Activated naive CD4-positive, alpha-beta T cell treated with Interleukin-2 at 50 U/mL for 16 hours (primary cell): Measurements from ENCODE around the gene SORBS1.

ENCODE experiments used
- DNase-seq: peaks from one replicate; pipeline ENCODE4 v3.0.0-alpha.2; 2020

Gene SORBS1

DNA sequence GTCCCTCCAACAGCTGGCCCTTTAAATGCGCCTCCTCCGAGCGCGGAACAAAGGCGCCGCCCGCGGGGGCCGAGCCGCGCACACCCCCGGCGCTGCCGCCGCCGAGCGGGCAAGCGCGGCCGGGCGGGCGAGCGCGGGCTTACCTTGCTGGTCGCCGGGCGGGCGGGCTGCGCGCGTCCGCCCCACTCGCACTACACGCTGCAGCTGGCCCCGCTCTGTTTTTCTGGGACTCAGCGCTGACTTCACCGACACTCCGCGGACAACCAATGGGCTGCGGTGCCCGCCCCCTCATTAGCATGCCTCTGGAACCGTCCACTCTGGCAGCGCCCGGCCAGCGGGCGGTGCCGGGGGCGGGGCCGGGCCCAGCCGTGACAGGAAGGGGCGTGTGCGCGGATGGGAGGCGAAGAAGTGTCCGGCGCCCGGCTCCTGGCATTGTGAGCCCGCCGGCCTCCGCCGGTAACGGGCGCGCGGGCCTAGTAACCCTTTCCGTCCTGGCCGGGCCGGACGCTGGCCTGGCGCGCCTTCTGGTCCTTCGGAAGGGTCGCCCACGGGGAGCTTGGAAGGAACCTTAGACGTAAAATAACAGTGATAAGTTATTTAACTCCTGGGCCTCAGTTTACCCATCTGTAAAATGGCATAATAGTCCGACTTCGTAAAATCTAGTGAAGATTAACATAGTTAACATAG lies at the start of gene SORBS1:
TSS of gene SORBS1 (minus strand) at position 195 of the 687 bp plus-strand sequence. CDS start 120,236 bp downstream, outside the sequence.
- DNase-seq, result peak; percentile 88

DNA sequence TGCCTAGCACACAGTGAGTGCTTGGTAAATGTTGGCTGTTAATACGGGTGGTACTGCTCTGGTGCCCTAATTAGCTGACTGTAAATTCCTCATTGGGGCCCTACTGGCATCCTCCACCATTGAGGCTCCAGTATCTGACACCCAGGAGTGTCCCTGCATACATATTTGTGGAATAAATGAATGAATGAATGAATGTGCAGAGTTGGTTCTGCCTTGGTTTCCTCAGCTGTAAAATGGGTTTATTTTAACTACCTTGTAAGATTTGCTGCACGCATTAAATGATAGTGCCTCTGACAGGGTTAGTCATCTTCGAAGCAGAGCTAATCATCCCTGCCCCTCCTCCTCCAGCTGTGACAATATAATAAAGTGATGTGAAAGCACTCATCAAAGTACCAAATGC lies 49.6 kb upstream of the SORBS1 start:
- no peak for DNase-seq

DNA sequence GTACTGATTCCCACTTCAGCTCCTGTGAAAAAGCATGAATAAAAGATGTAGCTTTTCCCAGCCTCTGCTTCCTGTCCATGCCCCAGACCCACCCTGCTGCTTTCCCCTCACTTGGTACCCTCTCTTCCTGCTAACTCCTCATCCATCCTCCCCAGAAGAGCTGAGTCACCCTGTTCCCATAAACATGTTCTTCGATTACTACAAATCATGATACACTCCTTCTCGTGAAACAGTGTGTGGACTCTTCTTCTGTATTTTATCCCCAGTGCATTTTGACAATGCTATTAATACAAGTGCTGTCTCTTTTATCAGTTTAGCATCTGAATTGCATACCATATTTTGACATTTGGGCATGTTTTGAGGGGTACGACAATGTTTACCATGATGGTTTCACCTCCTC lies 45.8 kb upstream of the SORBS1 start:
- DNase-seq, result no peak

DNA sequence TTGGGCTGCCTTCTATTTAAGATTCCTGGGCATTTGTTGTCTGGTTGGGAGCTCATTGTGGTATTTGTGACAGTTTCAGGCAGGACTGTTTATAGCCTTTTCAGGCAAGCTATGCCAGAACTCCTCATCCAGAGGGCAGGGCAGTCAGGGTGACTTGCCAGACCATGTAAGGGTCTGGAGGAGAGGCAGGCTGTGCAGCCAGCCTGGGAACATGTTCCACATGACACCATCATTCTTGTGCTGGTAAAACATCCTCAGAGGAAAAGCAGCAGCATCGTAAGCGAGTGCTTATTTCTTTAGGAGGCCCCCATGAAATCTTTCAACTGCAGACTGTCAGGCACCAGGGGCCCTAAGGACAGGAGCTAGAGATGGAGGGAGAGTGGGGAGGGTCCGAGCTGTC lies 44.0 kb upstream of the SORBS1 start:
- no peak for DNase-seq

DNA sequence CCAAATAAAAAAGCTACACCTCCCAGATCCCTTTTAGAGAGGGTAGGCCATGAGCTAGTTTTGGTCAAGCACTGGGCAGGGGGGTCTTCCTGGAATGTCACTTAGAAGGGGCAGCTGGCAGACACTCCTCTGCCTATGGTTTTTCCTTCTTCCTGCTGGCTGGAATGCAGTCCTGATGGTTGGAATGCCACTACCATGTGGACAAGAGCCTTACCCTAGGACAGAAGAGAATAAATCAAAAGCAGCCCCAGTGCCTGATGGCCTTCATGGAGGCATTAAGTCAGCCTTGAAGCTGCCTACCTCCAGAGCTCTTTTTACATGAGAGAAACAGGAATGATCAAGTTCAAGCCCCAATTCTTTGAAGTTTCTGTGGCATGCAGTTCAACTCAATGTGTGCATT lies 43.5 kb upstream of the SORBS1 start:
- no peak for DNase-seq

DNA sequence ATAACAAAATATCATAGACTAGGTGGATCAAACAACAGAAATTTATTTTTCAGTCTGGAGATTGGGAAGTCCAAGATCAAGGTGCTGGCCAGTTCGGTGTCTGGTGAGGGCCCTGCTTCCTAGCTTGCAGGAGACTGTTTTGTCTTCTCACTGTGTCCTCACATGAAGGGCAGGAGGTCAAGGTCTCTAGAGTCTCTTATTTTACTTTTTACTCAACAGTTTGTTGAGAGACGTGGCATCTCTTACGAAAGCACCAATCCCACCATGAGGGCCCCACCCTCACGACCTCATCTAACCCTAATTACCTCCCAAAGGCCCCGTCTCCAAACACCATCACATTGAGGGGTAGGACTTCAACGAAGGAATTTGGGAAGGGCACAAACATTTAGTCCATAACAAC lies 41.2 kb upstream of the SORBS1 start:
- DNase-seq, result no peak

DNA sequence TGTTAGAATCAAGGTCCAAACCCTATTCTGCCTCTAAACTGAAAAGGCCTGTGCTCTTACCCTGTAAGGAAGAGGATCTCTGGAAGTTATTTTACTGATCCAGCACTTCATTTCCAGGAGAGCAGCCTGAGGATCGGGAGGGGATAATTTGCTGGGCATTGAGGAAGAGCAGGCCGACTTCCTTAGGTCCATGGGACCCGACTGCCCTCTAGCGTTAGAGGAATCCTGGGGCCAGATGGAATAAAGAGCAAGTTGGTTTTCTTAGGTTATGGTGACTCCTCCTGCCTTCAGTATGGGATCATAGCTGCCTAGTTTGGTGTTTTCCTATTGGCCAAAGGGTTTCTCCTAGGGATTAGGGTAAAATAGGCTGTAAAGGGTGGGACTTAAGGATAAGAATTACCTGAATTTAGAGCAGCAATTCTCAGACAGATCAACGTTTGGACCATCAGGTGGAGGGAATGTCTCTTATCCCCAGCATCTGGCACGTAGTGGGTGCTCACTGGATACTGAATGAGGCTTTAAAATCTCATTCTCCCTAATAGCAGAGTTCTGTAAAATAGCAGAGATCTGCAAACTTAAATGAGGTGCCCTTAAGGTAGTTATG lies 40.0 kb upstream of the SORBS1 start:
- peak; percentile 33 for DNase-seq

DNA sequence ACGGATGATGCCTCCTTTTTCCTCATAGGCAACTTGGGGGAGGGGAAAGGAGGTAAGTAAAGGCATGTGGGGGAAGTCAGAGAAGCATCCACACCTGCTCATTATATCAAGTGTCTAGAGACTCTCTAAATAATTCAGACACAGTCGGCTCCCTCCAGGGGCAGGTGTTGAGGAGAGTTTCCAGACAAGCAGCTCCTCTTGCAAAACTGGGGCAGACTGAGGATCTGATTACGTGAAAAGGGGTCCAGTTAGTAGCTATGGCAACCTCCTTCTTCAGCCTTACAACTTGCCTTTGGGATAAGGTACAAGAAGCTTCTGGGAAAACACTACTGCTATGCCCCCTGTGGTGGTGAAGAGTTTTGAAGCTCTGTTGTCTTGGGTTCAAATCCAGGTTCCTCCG lies 39.0 kb upstream of the SORBS1 start:
- DNase-seq, result no peak

DNA sequence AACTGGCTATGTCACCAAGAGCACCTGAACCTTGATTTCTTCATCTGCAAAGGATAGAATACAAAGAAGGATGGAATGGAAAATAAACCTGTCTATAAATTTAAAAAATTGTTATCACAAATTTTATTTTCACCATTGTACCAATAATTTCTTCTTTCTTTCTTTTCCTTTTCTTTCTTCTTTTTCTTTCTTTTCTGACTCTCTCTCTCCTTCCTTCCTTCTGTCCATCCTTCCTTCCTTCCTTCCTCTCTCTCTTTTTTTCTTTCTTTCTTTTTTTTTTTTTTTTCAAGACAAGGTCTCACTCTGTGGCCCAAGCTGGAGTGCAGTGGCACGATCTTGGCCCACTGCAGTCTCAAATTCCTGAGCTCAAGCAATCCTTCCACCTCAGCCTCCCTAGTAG lies 36.6 kb upstream of the SORBS1 start:
- DNase-seq, result no peak

DNA sequence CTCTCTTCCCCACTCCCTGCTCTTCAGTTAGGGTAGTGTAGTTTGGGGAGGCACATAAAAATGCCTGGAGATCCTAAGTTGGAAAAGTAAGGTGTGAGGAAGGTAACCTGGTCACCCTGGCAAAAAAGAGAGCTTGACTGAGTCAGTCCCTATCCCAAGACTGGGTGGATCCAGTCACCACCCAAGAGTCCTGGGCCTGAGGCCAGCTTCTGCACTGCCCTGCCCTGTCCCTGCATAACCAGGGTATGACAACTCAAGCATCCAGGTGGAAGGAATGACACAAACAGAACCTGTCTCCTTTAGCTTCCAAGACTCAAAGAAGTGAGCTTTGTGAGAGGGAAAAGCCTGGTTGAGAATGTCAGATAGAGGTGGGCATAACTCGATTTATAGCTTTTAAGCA lies 26.9 kb upstream of the SORBS1 start:
- no peak for DNase-seq

DNA sequence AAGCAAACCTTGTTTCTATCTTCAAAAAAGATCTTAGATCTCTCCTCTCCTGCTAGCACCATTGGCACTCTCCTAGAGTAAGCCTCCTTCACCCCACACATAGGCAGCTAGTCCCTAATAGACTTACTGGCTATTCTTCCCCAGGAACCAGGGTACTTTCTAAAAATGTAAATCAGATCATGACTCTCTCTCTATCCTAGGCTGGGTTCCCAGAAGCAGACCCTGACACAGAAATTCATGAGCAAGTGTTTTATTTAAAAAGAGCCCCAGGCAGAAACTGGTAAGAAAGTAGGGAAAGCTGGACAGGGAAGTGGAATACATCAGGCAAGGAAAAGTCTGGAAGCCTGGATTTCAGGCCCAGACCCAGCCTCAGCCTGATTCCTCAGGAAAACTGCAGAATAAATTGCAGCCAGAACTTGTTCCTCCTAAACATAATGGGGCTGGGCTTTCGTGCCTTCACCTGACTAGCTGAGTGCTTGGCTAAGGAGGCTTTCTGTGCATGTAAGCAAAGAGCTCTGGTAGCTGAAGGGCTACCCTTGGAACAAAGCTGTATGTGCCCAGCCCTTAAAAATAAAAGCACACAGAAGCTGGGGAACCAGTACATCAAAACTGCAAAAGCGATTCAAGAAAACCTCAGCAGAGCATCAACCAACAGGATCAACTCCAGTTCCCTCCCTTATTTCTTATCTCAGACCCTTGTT lies 18.8 kb upstream of the SORBS1 start:
- DNase-seq, result no peak

DNA sequence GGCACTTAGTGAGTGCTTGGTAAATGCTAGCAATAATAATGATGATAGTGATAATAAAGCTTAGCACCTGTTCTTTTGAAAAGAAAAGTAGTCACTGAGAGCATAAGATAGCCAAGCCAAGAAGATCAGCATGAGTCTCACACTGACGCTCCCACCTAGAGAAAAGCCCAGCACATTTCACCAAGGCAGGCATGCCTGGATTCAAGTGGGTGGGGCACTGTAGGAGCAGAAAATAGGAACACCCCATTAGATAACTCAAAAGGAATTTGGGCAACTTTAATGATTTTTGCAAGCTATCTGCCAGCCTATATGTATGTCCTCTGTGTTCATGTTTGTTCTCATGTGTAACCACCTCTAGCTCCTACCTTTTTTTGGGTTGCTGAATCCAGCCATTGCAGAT lies 18.1 kb upstream of the SORBS1 start:
- no peak for DNase-seq

DNA sequence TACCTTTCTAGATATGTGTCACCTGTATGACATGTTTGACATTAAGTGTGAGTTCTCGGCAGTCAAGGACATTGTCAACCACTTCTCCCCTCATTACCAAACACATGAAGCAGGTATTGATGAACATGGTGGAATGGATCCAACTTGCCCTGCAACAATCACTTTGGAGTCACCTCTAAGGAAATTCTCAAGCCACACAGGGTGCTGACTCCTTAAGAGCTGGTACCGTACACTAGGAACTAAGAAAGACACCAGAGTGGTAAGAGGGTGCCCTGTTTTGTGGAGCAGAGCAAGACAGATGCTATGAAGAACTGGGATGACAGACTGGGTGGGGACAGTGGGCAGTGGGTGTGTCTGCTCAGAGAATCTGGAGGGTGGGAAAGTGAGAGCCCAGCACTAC lies 17.4 kb upstream of the SORBS1 start:
- no peak for DNase-seq

DNA sequence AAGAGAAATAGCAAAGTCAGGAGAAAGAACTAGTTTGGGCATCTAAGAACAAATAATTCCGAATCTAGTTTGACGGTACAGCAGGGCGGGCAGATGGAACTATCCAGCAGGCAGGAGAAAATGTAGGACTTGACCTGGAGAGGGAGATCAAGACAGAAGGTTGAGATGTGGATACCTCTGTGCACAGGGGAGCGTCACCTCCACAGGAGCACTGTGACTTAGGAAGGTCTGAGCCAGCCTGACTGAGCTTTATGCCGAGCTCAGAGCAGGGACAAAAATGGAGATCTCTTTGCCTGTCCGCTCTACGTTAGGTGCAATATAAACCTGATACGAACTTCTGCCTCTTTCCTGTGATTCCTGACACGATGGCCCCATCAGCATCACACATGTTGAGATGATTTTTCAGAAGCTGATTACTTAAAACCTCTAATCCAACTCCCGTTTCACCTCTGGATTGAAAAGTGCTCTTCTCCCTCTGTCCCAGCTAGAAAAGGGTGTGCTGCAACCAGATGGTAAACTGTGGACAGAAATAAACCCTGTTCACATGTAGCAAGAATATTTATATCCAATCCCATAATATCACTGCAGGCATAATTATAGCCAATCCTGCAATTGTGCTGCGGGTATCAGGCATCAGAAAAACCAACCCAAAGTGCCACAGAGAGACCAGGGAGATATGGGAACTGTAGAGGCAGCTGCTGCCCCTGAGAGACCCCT lies 13.6 kb upstream of the SORBS1 start:
- no peak for DNase-seq

DNA sequence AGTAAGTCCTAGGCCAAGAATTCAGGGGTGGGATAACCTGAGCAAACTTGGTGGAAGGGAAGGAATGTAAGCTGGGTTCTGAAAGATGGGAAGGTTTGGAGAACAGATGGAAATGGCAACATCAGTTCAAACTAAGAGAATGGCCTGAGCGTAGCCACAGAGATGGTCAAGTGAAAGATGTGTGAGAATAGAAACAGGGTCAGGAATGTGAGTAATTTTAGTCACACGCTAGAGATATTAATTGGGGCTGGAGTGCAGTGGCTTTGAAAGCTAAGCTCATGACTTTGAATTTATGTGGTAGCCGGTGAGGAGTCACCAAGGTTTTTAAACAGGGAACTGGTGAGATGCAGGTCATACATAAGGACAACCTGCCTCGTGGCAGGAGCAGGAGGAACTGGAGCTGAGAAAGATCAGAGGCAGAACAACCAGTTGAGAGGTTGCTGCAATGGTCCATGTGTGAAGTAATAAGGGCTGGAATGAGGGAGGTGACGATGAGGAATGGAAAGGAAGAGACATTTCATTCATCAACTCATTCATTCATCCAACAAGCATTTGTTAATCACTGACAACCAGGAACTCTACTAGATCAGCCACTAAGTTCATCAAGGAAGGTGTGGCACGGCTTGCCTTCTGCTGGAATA lies 12.9 kb upstream of the SORBS1 start:
- DNase-seq, result no peak

DNA sequence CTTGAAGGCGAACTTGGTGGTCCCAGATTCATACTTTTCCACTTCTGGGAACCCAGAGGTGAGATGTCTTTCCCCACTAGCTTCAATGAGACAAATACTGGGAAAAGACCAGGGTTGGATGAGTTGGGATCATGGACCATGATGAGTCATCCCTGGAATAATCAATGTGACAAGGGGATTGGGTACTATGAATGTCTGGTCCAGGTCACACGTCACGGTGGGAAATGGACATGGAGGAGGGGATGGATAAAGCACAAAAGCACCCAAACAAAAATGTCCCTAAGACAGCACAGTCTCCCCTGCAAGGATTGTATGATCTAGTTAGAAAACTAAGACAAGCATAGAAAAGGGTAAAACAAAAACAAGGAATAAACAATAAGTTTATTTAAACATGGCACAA lies 12.4 kb upstream of the SORBS1 start:
- DNase-seq, result no peak

DNA sequence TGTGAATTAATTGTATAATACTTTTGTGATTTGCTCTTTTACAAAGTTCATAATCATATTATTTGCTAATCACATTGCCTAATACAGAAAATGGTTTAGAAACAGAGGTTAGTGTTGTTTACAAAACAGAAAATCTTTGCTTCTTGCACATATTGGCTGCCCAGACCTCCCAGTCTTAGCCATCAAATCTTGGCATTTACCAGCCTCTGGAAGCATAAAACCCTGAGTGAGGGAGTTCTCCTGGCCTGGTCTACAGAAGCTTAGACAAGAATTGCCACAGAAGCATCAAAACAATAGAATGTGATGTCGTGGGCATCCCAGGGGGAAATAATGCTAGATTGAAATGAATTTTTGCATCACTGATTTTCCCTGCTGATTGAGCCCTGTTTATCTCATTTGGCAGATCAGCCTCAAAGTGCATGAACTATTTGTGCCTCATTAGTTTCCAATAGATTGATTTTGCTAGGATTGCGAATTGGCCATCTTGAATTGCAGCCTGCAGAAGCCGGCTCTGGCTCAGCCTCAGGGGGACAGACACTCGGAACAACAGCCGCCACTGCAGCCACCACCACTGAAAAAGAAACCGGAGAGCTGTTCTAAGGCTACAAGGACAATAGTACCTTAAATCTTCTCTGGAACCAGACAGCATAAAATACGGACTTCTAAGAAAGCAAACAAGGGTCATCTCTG lies 11.1 kb upstream of the SORBS1 start:
- no peak for DNase-seq

DNA sequence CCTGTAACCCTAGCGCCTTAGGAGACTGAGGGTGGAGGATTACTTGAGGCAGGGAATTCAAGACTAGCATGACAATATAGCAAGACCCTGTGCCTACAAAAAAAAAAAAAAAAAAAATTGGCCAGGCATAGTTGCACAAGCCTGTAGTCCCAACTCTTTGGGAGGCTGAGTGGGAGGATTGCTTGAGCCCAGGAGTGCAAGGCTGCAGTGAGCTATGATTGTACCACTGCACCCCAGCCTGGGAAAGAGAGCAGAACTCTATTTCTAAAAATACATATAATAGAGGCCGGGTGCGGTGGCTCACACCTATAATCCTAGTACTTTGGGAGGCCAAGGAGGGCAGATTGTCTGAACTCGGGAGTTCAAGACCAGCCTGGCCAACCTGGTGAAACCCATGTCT lies 10.2 kb upstream of the SORBS1 start:
- no peak for DNase-seq

DNA sequence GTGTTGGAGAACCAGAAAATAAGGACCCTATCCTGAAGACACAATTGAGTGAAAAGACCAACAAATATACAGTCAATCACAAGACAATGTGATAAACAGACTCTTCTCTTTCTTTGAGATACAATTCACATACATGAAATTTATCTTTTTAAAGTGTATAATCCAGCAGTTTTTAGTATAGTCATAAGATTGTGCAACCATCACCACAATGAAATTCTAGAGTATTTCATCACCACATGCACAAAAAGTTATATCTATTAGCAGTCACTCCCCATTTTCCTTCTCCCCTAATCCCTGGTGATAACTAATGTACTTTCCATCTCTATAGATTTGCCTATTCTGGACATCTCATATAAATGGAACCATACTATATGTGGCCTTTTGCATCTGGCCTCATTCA lies 8.2 kb upstream of the SORBS1 start:
- DNase-seq, result no peak

DNA sequence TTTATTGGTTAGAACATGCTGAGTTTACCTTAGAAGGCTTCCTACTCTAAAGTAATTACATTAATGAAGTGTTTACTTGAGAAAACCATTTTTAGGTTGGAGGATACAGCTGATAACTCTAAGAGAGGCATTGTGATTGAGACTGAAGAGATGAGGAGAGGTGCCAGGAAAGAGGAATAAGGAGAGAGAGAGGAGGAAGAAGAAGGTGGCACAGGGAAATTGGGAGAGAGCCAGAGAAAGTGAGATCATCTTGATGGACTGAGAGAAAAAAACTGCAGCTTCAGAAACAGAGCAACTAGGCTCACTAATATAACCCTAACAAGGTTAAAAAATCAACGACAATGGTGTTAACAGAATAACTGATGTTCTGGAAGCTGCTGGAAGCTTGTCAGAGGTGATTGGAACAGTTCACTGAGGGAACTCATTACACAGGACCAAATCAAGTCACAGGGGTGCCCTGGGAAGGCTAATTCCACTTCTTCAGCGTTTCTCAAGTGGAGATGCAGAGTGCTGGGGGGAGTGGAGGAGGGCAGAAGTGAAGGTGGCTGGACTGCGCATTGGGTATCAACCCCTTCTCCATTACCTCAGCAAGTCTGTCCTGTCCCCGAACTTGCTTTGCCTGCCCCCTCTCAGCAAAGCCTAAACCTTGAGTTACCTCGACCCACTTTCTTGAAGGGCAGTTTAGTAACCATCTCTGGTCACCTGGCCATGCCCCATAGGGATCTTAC lies 6.9 kb upstream of the SORBS1 start:
- DNase-seq, result no peak

DNA sequence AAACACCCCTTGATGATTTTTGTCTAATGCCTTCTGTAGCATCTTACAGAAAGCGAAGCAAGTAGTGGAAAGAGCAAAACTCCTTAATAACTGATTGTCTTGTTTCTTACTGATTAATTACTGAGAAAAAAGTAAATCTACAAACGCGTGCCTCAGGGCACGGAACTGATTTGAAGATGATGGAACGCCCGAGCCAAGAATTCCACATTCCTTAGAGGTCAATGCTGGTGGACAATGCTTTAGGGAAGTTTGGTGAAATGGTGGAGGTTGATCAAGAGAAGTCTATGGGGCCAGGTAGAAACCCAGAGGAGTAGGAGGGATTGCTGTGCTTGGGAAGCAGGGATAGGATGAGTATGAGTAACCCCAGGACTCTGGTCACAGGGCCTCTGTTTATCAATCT lies 5.0 kb upstream of the SORBS1 start:
- no peak for DNase-seq

DNA sequence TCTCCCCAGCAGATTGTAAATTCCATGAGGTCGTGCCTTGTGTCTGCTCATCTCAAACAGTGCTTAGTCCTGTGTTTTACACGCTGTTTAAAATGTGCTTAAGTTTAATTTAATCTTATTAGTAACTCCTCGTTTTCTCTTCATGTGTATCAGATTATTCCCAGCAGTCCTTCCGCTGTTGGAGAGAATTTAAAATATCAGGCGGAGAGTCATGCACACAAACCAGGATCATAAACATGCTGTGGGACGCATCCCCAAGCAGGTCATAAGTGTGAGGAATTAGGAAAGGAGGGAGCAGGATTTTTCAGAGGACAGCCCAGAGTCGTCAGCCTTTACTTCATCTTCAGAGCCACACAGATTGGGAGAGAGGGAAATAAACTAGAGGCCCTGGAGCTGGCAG lies 4.2 kb upstream of the SORBS1 start:
- DNase-seq, result no peak
